Keratinocyte (primary cell): ENCODE data around the gene SDK2. TPM values are rescaled to one million over a fixed set of nuclear protein-coding genes. Genes with fewer than 3 reads are reported as not detected.

Experiments used
- DNase-seq: peaks from one replicate; pipeline ENCODE4 v3.0.0-alpha.2; 2011; ENCODE audit warnings: low read depth, missing footprints, low spot score
- FAIRE-seq: peaks from 2 replicates; lab custom pipeline; 2011; peaks lifted over from hg19 to GRCh38; lab: Jason Lieb, UNC
- H2AFZ ChIP-seq: 2 replicates; pipeline ENCODE4 v1.6.0; 2012; ENCODE audit warnings: low read length, control low read depth, inconsistent platforms; ENCODE audit not compliant: control insufficient read depth
- H3K27ac ChIP-seq: 2 replicates; pipeline ENCODE4 v1.5.1; 2011; ENCODE audit warnings: low read length; ENCODE audit not compliant: control insufficient read depth, insufficient read depth
- H3K27me3 ChIP-seq: 3 replicates; pipeline ENCODE4 v1.6.0; 2011; ENCODE audit warnings: low read length; ENCODE audit not compliant: control insufficient read depth, insufficient read depth; ENCODE audit errors: extremely low read depth
- H3K36me3 ChIP-seq, 2 experiments: 2 replicates in 1 of 2; 3 replicates in 1 of 2; pipeline ENCODE4 v1.5.1; 2011; ENCODE audit warnings: low read length in 2 of 2, mild to moderate bottlenecking in 1 of 2; ENCODE audit not compliant: control insufficient read depth in 2 of 2, insufficient read depth in 2 of 2; ENCODE audit errors: extremely low read depth in 1 of 2
- H3K4me1 ChIP-seq: 3 replicates; pipeline ENCODE4 v1.5.1; 2011; ENCODE audit warnings: low read length; ENCODE audit not compliant: control insufficient read depth, insufficient read depth; ENCODE audit errors: extremely low read depth
- H3K4me2 ChIP-seq: 3 replicates; pipeline ENCODE4 v1.6.0; 2011; ENCODE audit warnings: low read depth, low read length; ENCODE audit not compliant: control insufficient read depth, insufficient read depth; ENCODE audit errors: extremely low read depth
- H3K4me3 ChIP-seq, 3 experiments: fragments of 200-600 bp in 1 of 3; sonication (generic) in 1 of 3; 2 replicates in 2 of 3; 3 replicates in 1 of 3; pipeline ENCODE4 v1.5.1; 2011 to 2016; ENCODE audit warnings: low read length in 3 of 3, mild to moderate bottlenecking in 3 of 3, control low read depth in 2 of 3, inconsistent platforms in 1 of 3, low read depth in 1 of 3, mixed read lengths in 1 of 3, mixed run types in 1 of 3, moderate library complexity in 1 of 3; ENCODE audit not compliant: control insufficient read depth in 2 of 3, insufficient read depth in 2 of 3; ENCODE audit errors: extremely low read depth in 1 of 3
- H3K79me2 ChIP-seq: 2 replicates; pipeline ENCODE4 v1.6.0; 2012; ENCODE audit warnings: low read length; ENCODE audit not compliant: control insufficient read depth, insufficient read depth
- H3K9ac ChIP-seq: 3 replicates; pipeline ENCODE4 v1.6.0; 2011; ENCODE audit warnings: low read length; ENCODE audit not compliant: control insufficient read depth, insufficient read depth; ENCODE audit errors: extremely low read depth
- H3K9me1 ChIP-seq: 3 replicates; pipeline ENCODE4 v1.6.0; 2011; ENCODE audit warnings: low read length; ENCODE audit not compliant: control insufficient read depth, insufficient read depth; ENCODE audit errors: extremely low read depth
- H3K9me3 ChIP-seq: 2 replicates; pipeline ENCODE4 v1.5.1; 2012; ENCODE audit warnings: low read depth, low read length; ENCODE audit not compliant: control insufficient read depth
- H4K20me1 ChIP-seq: 3 replicates; pipeline ENCODE4 v1.6.0; 2011; ENCODE audit warnings: low read length; ENCODE audit not compliant: control insufficient read depth, insufficient read depth; ENCODE audit errors: extremely low read depth
- CTCF ChIP-seq, 3 experiments: IDR thresholded peaks in 1 of 3; conservative IDR thresholded peaks in 1 of 3; optimal IDR thresholded peaks in 1 of 3; 2 replicates in 2 of 3; 3 replicates in 1 of 3; pipeline versions ENCODE3 to v1.5.1; 2011; ENCODE audit warnings: low read length in 3 of 3, mild to moderate bottlenecking in 3 of 3, moderate library complexity in 2 of 3, control low read depth in 1 of 3, inconsistent platforms in 1 of 3; ENCODE audit not compliant: insufficient read depth in 2 of 3; ENCODE audit errors: extremely low read depth in 1 of 3
- EZH2 ChIP-seq: IDR thresholded peaks from one replicate; pipeline ENCODE4 v1.6.1; 2012; ENCODE audit warnings: inconsistent platforms, mild to moderate bottlenecking, low read length, moderate library complexity
- dilution Hi-C: fragments of 300-500 bp; cut with MboI; formaldehyde crosslinking; loops from one replicate; pipeline ENCODE4 v1.7.0; 2020; ENCODE audit warnings: low sequenced_read_pairs; ENCODE audit not compliant: extremely low pct_ligation_motif_present
- polyA plus RNA-seq, 5 experiments: library from polyadenylated mRNA; depleted of rRNA in 3 of 5; stranded (reverse) in 3 of 5; stranded (forward) in 1 of 5; unstranded in 1 of 5; fragments of >200 nt; gene quantifications; 1 replicate in 1 of 5; 2 replicates in 3 of 5; 3 replicates in 1 of 5; pipeline versions ENCODE4 v1.2.1 to v1.2.3, GENCODE V29; 2011 to 2012; ENCODE audit warnings: missing spikeins in 2 of 5, low read depth in 1 of 5, low replicate concordance in 1 of 5

SDK2 gene
- polyA plus RNA-seq, 1 donor (not counting 4 experiments of a cell fraction or from before 2014, with no cell fraction given): 1.8 TPM

- peak overlapping the region; percentile 47 for H3K4me2 ChIP-seq
- H3K9ac ChIP-seq: peak overlapping the region; percentile 36
- H3K27ac ChIP-seq: peak overlapping the region; percentile 24
- DNase-seq (no peak), FAIRE-seq (peak; percentile 99)
- TF ChIP-seq CTCF (optimal IDR thresholded peaks at IDR 0.05 in 1 of 3, IDR thresholded peaks at IDR 0.05 in 1 of 3, conservative IDR thresholded peaks at IDR 0.05 in 1 of 3; ENCODE audit: extremely low read depth in 1 of 3, insufficient read depth in 2 of 3, low read length in 3 of 3) (no peak), EZH2 (no peak)
- no peak overlapping the region for H2AFZ ChIP-seq
- H4K20me1 ChIP-seq: no peaks in the 10 kb centered on the region
- H3K9me1 ChIP-seq: peaks cover 6% of the 10 kb centered on the region
- dilution Hi-C loops: no loop called here
- no peaks in the 10 kb centered on the region for H3K27me3 ChIP-seq
- peaks cover 45% of the 10 kb centered on the region for H3K4me1 ChIP-seq
- H3K9me3 ChIP-seq: no peaks in the 10 kb centered on the region
- no peak overlapping the region for H3K4me3 ChIP-seq
- peaks cover 18% of the 10 kb centered on the region for H3K79me2 ChIP-seq
- no peaks in the 10 kb centered on the region for H3K36me3 ChIP-seq
These were observed 15.3 kb downstream of the SDK2 start for GRCh38 chr17:73628642-73629552.

- H4K20me1 ChIP-seq: no peaks in the 10 kb centered on the region
- H3K79me2 ChIP-seq: peaks cover 12% of the 10 kb centered on the region
- H3K27me3 ChIP-seq: no peaks in the 10 kb centered on the region
- peak overlapping the region; percentile 32 for H2AFZ ChIP-seq
- no peaks in the 10 kb centered on the region for H3K36me3 ChIP-seq
- dilution Hi-C loops: no loop called here
- H3K27ac ChIP-seq: peak overlapping the region; percentile 92
- peak overlapping the region; percentile 48 for H3K9ac ChIP-seq
- peak; percentile 80 for DNase-seq
- H3K9me3 ChIP-seq: no peaks in the 10 kb centered on the region
- peak overlapping the region in 1 of 3 experiments; percentile 8 for H3K4me3 ChIP-seq
- FAIRE-seq: peak; percentile 73
- TF ChIP-seq CTCF (optimal IDR thresholded peaks at IDR 0.05 in 1 of 3, IDR thresholded peaks at IDR 0.05 in 1 of 3, conservative IDR thresholded peaks at IDR 0.05 in 1 of 3; ENCODE audit: extremely low read depth in 1 of 3, insufficient read depth in 2 of 3, low read length in 3 of 3): no peak
- TF ChIP-seq EZH2: no peak
- H3K4me1 ChIP-seq: peaks cover 51% of the 10 kb centered on the region
- peaks cover 6% of the 10 kb centered on the region for H3K9me1 ChIP-seq
- H3K4me2 ChIP-seq: peak overlapping the region; percentile 56
These were observed 18.1 kb downstream of the SDK2 start for GRCh38 chr17:73625991-73626673.
